Hair follicular keratinocyte (primary cell): ENCODE results near the gene PDZK1. TPM values are rescaled to one million over a fixed set of nuclear protein-coding genes. Genes with fewer than 3 reads are reported as not detected.

Experiments used
- total RNA-seq: library from RNA; depleted of rRNA; stranded (reverse); fragments of >200 nt; gene quantifications from 2 replicates; pipeline ENCODE4 v1.2.3, GENCODE V29; 2015

The PDZK1 gene
- total RNA-seq: 0.23 and 0.39 TPM in 2 replicates

GRCh38 chr1:145707183-145707867, at the start of gene PDZK1:
TSS of gene PDZK1 (minus strand) at chr1:145707368. CDS start at chr1:145688021, 19,347 bp downstream.

GRCh38 chr1:145719230-145720079, 12.3 kb upstream of the PDZK1 start, which contains the start of gene CD160:
TSS of gene CD160 (plus strand) at chr1:145719499. CDS start at chr1:145728328, 8,829 bp downstream.

Other genes with a start within 250 kb of the PDZK1 start
- gene GPR89A, start 99.4 kb downstream of the PDZK1 start, total RNA-seq: 18.6 and 23.1 TPM in 2 replicates
- gene CD160, start 12.1 kb upstream of the PDZK1 start, total RNA-seq: not detected in 2 replicates
- gene RNF115, start 116.7 kb upstream of the PDZK1 start, total RNA-seq: 5.0 and 5.2 TPM in 2 replicates
- 22.6 and 28.4 TPM in 2 replicates for gene POLR3C, start 116.8 kb upstream of the PDZK1 start, total RNA-seq
- gene NUDT17, start 138.3 kb upstream of the PDZK1 start, total RNA-seq: 2.8 and 5.2 TPM in 2 replicates
- gene PIAS3, start 151.7 kb upstream of the PDZK1 start, total RNA-seq: 22.4 and 31.5 TPM in 2 replicates
- gene ANKRD35, start 178.5 kb upstream of the PDZK1 start, total RNA-seq: 0.15 TPM in 1 of 2 replicates, not detected in the other
- 0.70 and 1.2 TPM in 2 replicates for gene ITGA10, start 202.7 kb upstream of the PDZK1 start, total RNA-seq
- 24.5 and 25.3 TPM in 2 replicates for gene PEX11B, start 211.3 kb upstream of the PDZK1 start, total RNA-seq
- gene RBM8A, start 220.1 kb upstream of the PDZK1 start, total RNA-seq: 127 and 248 TPM in 2 replicates